Regular cardiac myocyte (primary cell): ENCODE measurements around the gene SMAGP. TPM values are rescaled to one million over a fixed set of nuclear protein-coding genes. Genes with fewer than 3 reads are reported as not detected.

Experiments
- total RNA-seq: library from RNA; depleted of rRNA; stranded (reverse); fragments of >200 nt; gene quantifications from 2 replicates; pipeline ENCODE4 v1.2.3, GENCODE V29; 2014

The SMAGP gene
- total RNA-seq: 5.4 and 10.0 TPM in 2 replicates

GRCh38 chr12:51270067-51270950 is at the start of gene SMAGP:
Gene SMAGP (minus strand): TSS chr12:51270415. CDS start chr12:51269278, 1,137 bp downstream.

GRCh38 chr12:51238510-51239334 is 31.5 kb downstream of the SMAGP start, which contains the start of gene DAZAP2:
Gene DAZAP2 (plus strand): TSS chr12:51238826. CDS start chr12:51238908, 82 bp downstream.

GRCh38 chr12:51217968-51218606 is 52.1 kb downstream of the SMAGP start, which contains the start of gene POU6F1:
Gene POU6F1 (minus strand): TSS chr12:51218062. CDS start chr12:51206836, 11,226 bp downstream.

Other genes with a start within 250 kb of the SMAGP start
- 38.2 and 65.1 TPM in 2 replicates for gene SLC11A2, start 244.0 kb downstream of the SMAGP start, total RNA-seq
- gene LETMD1, start 222.1 kb downstream of the SMAGP start, total RNA-seq: 18.0 and 50.2 TPM in 2 replicates
- 23.1 and 23.4 TPM in 2 replicates for gene CSRNP2, start 186.8 kb downstream of the SMAGP start, total RNA-seq
- 9.9 and 14.6 TPM in 2 replicates for gene TFCP2, start 97.3 kb downstream of the SMAGP start, total RNA-seq
- 1.9 and 2.5 TPM in 2 replicates for gene POU6F1, start 52.4 kb downstream of the SMAGP start, total RNA-seq
- 61.2 and 61.7 TPM in 2 replicates for gene DAZAP2, start 31.6 kb downstream of the SMAGP start, total RNA-seq
- not detected in 2 replicates for gene BIN2, start 53.8 kb upstream of the SMAGP start, total RNA-seq
- gene CELA1, start 76.3 kb upstream of the SMAGP start, total RNA-seq: not detected in 2 replicates
- gene GALNT6, start 121.0 kb upstream of the SMAGP start, total RNA-seq: 2.7 and 3.4 TPM in 2 replicates
- gene SLC4A8, start 154.4 kb upstream of the SMAGP start, total RNA-seq: 0.56 and 1.3 TPM in 2 replicates